Stimulated activated CD4-positive, alpha-beta T cell treated with anti-CD3 and anti-CD28 coated beads, Interleukin-1b, Interleukin-23, amount 100 ng/mL, for 1 hour (primary cell): ENCODE results near the gene HOXA3.

ENCODE experiments used
- DNase-seq, 2 donors: peaks; one replicate each; pipeline ENCODE4 v3.0.0-alpha.2; 2020; ENCODE audit warnings: low read depth in 2 of 2

The HOXA3 gene

DNA sequence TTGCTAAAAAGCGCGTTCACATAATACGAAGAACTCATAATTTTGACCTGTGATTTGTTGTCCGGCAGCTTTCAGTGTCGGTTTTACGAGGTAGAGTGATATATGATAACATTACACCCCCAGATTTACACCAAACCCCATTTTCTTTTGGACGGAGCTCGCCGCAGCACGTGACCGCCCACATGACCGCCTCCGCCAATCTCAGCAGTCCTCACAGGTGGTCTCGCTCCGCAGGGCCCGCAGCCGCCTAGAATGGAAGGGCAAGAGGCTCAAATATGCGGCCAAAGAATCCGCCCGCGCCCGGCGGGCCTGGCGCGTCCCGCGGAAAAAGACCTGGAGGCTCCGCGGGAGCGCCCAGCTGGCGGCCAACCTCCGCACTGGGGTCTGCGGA is 4.1 kb upstream of the HOXA3 start, which contains the start of gene HOXA7:
Gene HOXA7 (minus strand): TSS at position 168 of the 391 bp plus-strand sequence. CDS start 130 bp downstream, at position 38.
- DNase-seq = no peak

DNA sequence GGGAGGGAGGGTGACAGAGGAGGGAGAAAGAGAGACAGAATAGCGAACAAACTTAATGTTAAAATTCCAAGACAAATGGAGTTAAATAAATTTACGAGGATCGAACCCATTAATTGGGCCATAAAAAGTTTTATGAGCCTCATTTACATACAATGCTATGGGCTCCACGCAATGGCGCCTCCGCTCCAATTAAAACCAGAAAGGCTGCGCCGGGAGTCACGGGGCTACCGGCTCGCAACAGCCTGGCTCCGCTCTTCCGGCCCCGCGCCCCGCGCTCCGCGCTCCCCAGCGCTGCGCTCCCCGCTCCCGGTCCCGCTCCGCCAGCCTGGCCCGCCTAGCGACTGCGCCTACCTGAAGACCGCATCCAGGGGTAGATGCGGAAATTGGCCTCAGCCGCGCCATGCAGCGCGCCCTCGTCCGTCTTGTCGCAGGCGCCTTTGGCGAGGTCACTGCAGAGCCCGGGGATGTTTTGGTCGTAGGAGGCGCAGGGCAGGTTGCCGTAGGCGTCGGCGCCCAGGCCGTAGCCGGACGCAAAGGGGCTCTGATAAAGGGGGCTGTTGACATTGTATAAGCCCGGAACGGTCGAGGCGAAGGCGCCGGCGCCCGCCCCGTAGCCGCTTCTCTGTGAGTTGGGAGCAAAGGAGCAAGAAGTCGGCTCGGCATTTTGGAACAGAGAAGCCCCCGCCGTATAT is 3.6 kb upstream of the HOXA3 start:
- no peak for DNase-seq

DNA sequence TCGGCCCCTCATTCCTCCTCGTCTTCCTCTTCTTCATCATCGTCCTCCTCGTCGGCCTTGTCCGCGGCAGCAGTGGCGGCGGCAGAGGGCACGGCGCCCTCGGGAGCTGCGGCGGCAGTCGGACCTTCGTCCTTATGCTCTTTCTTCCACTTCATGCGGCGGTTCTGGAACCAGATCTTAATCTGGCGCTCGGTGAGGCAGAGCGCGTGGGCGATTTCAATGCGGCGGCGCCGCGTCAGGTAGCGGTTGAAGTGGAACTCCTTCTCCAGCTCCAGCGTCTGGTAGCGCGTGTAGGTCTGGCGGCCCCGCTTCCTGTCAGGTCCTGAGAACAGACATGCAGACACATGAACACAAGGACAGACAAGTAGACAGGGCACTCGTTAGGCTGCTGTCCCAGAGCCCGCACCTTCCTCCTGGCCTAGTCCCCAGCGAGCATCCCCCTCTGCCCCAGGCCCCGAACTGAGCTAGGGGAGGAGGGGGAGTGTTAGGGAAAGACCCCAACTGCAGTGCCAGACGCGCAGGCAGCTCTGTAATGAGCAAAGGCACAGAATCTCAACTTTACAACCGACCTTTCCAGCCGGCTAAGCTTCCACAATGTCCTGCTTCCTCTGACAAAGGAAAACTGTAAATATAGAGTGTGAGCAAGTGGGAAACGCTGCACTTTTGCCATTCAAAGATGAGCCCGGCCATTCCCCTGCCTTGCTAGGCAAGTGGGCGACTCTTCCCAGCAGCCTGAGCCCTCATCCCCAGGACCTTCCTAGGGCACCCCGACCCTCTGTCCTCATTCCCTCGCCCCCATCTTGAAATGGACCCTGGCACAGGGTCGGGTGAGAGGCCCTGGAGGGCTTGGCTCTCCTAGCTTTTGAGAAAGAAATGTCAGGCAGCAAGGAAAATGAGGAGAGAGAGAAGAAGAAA is 2.8 kb upstream of the HOXA3 start:
- DNase-seq = no peak

DNA sequence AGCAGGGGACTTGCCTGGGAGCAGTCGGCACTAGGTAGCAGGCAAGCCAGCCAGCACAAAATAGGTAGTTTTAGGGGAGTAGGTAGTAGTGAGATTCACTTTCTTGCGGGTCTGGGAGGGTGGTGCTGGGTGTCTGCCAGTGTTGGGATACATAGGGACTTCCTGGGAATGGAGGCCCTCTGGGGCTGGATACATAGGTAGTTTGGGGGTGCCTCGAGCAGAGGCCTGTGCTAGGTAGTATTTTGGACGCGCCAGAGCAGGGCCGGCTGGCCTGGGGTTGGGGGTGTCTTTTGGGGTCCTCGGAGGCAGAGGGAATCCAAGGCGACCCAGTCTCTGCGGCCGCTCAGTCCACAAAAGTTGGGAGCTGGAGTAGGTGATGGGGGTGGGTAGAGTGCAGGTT is 2.0 kb upstream of the HOXA3 start:
- no peak for DNase-seq

DNA sequence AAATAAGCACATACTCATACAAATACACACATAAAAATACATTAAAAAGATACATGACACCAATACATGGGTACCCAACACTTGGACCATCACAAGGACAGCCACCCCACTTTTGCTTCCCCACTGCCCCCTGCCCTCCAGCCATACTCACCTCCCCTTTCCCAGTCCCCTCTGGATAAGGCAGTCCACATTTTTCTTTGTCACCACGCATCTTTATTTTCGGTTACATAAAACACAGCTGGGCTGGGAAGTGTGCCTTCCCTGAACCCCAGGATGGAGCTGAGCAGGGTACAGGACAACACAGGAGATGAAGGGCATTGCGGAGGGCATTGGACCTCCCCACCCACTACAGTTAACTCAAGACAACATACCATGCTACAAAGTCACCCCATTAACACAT is 1.1 kb upstream of the HOXA3 start:
- DNase-seq = no peak

DNA sequence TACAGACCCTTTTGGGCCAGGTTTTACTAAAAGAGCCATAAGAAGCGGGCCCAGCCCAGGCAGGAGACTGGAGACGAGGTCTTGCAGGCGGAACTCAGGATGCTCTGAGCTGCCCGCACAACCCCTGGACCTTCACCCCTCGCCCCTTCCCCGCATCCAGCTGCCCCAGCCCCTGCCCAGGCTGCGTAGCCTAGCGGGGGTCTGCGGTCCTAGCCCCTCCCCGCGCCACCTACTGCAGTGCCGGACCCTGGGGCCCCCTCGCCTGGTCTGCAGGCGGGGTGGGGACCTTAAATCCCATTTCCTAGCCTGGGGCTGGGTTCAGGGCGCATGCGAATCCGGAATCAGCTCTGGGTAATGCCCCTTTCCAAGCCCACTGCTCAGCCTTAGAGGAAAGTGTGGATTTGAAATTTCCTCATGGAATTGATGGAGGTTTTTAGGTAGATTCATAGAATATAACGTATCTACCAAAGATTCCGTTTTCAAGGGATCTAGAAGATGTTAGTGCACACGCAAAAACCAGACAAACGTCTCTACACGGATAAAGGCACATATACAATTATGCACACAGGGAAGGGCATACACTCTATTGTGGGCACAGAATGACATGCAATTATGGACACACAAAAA is 546 bp upstream of the HOXA3 start:
- no peak for DNase-seq

DNA sequence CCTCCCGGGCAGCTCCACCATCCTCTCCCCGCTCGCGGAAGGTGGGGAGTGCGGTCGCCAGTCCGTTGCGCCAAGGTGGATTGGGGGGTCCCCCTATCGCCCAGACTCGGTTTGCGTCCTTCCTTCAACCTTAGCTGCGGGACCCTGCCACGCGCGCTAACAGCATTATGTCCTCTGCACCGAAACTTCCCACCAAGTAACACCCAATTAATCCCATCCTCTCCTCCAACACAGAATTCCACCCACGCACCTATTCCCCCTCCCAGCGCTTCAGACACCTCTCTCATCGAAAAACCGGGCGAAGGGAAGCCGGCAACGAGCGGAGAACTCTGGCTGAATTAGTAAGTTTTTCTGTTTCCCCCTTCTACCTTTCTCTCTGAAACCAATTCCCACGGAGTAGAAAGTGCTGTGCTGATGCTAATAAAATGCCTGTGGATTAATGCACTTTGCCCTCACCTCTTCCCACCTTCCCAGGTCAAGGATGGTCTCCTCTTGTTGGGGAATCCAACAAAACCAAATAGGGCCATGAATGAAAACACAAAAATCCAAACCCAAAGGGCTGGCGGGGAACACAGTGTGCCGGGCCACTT is 947 bp downstream of the HOXA3 start:
- no peak for DNase-seq

DNA sequence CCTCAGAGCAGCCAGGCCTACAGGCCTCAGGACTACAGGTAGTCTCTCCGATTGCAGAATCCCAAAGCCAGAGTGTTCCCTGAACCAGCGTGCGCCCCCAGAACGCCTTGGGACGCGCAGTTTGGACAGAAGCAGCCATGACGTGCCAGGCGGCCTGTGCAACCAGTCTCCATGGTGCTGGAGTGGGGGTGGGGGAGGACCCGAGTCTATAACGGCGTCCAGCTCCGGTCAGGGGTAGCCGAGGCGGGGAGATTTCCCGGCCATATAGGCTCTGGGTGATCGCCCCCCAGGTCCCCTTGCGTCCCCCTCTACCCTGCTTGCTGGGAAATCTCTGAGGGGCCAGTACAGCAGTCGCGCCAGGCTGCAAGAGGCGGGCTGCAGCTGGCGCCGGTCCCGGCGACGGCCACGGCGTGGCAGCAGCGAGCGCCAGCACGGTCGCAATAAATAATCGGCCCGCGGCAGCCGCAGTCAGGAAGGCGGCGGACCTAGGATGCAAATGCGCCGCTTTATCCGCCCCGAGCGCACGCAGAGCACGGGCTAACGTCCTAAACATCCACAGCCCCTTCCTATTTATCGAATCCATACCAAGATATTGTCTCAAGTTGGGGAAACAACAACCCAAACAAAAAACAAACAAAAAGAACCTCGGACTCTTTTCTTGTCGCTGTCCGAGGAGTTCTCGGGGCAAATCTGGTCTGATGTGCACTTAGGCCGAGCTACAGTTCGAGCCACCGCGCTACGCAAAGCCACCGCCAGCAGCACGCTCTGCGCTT is 1.6 kb downstream of the HOXA3 start:
- peak; percentile 29 to 45 for DNase-seq

DNA sequence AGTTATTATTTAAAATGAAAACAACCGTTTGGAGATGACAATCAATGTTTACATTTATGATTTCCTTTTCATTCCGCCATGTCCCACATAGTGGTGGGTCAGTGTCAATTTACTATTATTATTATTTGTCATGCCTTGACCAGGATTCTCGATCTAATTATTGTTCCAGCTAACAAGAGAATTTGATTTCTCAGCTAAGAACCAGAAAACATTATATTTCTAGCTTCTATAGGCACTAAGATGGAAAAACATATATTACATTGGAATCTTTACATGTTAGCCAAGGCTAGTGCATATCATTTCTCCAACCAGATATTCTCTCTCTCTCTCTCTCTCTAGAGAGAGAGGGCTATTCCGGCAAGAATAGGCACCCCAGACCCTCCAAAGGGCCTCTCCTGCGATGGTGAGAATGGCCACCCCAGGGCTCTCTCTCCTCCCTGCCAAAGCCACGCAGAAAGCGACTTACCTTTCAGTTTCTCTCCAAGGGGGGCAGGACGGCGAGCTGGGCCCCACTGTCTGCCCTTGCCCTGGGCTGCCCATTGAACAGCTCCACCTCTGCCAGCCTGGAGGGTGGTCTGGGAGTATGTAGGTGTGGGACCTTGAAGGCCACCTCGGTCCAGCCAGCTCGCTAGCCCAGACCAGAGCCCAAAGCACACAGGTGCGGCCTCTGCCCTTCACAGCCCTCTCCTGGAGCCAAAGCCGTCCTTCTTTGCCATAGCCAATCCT is 2.4 kb downstream of the HOXA3 start:
- no peak for DNase-seq

DNA sequence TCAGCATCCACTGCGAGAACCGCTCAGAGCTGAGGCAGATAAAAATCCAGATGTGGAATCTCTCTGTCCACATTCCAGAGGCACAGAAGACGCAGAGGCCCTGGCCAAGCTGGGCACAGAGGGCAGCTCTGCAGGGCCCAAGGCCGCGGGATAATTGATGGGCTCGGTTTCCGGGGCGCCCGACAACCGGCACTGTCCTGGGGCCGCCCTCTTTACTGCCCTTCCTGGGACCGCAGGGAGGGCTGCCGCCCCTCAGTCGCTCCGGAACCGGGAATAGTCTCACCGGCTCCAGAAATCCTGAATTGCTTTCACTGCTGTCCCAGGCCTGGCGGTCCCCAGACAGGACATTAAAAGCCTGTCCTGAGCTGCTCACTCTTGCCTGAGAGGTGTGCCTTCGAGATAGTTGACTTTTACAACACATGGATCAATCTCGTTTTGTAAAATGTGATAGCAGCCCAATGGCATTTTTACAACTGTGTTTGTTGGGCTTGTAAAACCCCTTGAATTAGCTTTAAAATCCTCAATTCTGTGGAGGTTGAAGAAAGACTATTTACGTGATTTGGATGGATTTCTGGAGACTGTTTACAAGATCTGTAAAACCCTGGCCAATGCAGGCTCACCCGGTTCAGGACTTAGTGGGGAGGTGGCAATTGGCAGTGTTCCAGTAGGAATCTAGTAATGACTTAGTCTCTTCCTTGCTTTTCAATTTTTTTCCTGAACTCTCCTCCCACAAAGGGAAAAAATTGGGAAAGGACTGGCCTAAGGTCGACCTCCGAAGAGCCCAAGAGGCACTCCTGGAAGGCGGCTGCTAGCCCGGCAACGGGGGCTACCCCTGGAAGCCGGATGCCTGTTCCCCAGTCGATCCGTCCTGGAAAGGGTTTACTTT is 3.4 kb downstream of the HOXA3 start:
- no peak for DNase-seq

DNA sequence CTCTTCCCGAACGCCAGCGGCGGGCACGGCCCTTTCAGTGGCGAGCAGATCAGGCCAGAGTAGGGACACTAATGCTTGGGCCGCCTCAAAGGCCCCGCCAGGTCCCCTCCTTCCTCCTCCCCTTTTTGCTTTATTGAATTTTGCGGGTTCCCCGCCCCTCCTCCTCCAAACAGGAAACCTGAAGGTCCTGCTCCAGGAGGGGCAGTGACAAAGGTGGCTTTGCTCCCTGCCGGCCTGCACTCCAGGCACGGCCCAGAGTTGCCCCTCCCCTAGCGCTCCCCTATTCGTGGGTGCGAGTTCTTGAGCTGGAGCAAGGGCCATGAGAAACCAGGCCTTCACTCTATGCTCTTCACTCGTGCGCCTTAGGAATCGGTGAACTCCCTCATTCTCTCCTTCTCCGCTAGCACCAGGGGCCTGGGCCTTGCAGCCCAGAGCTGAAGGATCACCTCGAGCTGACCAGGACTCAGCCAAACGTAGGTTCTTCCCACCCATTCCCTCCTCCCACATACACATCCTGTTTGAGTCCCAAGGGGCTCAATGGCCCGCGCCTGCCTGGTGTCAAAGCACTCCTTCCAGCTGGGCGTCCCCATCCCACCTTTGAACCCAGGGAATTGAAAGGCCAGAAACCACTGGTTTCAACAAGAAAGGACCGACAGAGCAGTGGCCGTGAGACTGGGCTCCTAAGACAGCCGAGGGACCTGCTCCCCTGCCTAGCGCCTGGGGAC is 4.2 kb downstream of the HOXA3 start:
- DNase-seq = no peak

DNA sequence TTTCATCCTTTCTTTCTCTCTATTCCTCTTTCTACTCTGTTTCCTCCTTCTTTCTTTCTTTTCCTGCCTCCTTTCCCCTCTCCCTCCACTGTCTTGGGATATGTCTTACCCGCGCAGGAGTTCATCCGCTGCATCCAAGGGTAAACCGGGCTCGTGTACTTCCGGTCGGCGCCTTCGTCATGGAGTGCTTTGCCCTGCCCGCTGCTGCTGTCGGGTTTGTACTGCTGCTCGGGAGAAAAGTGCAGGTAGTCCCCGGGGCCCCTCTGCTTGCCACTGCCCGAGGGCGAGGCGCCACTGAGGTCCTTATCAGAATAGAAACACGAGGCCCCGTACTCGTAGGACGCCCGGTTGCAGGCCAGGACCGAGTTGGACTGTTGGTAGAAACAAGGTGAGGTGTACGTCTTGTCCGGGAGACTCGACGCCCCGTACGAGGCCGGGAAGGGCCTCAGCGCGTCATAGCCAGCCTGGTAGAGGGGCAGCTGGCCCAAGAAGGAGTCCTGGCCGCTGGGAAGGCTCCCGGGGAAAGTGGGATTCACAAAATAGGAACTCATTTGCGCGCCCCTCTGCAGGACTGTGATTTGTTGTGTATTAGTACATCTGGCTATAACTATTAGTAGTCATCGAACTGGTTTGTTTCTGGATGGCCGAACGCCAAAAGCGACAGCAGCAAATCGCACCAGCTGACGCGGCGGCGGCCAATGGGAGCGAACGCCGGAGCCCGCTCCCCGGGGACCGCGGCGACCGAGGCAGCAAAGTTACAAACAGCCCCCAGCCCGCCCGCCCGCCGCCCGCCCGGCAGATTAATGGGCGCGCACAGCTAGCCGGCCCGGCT is 5.0 kb downstream of the HOXA3 start, which contains the start of gene HOXA6:
Gene HOXA6 (minus strand): TSS at position 576 of the 832 bp plus-strand sequence. CDS start 25 bp downstream, at position 551.
- DNase-seq = no peak

DNA sequence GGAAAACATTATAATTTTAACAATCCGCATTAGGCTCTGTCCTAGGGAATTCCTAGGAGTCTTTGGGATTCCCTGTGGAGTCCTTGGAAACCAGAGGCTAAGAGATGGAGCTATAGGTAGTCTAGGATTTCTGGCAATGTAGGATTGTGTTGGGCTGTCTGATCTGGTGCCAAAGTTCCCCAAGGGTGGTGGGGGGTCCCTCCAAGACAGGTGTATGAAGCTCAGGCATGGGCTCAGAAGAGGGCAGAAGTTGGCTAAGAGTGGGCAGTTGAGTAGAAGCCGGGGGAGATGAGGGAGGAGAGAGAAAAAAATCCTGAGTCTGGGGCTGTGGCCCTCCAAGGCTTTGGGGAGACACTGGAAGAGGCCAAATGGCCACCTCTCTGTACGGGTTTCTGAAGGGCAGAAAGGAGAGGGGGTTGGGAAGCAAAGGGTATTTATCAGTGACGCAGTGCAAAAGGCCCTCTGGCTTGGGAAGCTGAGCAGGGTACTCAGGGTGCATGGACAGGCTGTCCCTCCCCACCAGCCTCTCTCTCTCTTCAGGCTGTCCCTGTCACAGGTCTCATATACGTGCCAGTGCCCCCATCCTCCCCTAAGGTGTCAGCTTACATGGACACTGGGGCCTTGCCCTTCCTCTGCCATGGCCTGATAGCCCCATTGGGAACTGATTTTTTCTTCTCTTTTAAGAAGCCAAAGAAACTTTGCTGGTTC is 5.7 kb downstream of the HOXA3 start:
- no peak for DNase-seq

DNA sequence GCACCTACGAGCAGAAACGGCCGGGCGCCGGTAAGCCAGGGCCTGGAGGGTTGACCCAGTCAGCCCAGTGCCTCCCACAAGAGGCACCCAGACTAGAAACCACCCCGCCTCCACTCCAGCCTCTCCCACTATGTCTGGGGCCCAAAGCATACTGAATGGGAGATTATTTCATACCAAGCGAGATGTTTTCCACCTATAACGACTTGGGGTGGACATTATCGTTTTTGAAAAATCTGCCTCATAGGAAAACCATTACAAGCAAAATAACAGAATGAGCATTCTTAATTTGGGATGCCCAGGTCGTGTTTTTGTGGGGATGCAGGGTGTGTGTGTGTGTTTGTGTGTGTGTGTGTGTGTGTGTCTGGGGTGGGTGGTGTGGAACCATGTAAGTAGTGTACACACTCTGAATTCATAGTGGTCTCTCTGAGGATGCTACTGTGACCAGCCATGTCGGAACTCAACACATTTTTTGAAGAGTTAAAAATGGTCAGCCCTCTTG is 6.4 kb downstream of the HOXA3 start:
- no peak for DNase-seq

DNA sequence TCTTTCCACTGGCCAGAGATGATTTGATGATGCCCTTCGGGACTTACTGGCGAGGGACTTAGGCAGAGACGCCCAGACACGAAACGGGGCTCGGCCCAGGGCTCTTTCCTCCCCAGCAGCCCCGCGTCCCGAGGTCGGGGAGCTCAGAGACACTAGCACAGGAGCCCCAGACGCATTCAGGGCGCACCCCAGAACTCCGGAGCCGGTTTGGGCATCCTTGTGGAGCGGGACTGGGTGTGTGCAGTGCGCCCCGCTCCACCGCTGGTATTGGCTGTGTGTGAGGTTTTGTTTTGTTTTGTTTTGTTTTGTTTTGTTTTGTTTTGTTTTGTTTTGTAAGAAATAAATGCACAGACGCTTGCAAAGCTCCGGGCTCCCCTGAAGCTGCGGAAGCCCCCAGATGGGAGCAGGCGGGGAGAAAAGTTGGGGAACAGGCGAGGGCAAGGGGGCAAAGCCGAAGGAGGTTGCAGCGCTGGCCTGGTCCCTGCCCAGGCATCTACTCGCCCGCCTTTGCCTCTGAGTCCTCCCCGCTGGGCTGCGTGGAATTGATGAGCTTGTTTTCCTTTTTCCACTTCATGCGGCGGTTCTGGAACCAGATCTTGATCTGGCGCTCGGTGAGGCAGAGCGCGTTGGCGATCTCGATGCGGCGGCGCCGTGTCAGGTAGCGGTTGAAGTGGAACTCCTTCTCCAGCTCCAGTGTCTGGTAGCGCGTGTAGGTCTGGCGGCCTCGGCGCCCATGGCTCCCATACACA is 7.0 kb downstream of the HOXA3 start:
- DNase-seq = no peak

DNA sequence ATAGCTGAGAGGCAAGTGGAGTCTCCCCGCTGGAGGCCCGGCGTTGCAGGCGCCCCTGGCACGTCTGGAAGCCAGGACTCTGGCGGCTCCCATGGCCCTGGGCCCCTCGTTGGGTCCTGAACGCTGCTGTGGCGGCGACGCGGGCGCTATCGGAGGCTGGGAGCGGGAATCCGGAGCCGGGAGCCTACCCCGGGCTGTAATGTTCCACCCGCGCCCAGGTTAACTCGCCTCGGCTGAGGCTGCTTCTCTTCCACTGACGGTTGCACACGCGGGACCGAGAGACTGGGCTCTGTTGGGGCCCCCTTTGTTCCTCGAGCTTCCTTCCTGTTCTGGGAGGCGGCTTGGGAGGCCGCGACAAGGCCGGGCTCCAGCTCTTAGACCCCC is 7.6 kb downstream of the HOXA3 start:
- DNase-seq = no peak
